LNCAP (cell line): ENCODE measurements around the gene SERPINE2.

Experiments used
- TF ChIP-seq, protein P1 (sequence below): fragments of 450-650 bp; IDR thresholded peaks from 2 replicates; pipeline ENCODE4 v1.5.1; 2017; ENCODE audit warnings: mild to moderate bottlenecking

The SERPINE2 gene

DNA sequence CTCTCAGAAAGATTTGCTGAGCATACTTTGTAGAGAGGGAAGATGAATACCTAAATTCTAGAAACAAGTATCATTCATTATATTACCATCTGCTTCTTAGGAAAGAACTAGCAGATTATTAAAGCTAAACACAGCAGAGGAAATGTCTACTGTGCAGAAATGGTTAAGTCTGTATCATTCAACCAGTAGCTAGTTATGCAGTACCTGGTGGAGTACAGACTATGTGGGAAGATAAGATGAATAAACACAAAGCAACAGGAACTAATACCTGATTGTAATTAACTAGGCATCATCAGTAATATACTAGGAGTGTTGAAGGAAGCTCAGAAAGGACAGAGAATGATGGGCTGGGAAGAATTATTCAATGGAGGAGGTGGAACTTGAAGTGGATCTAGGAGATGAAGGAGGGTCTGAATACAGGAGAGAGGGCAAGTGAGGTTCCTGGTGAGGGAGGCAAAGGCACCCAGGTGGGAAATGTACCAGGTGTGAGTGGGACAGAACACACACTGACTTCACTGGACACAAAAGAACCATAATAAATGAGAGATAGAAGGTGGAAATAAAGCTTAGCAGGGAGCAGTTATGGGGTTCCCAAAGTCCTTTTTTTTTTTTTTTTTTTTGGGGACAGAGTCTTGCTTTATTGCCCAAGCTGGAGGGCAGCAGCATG is 103.5 kb downstream of the SERPINE2 start:
- TF ChIP-seq, protein P1, sequence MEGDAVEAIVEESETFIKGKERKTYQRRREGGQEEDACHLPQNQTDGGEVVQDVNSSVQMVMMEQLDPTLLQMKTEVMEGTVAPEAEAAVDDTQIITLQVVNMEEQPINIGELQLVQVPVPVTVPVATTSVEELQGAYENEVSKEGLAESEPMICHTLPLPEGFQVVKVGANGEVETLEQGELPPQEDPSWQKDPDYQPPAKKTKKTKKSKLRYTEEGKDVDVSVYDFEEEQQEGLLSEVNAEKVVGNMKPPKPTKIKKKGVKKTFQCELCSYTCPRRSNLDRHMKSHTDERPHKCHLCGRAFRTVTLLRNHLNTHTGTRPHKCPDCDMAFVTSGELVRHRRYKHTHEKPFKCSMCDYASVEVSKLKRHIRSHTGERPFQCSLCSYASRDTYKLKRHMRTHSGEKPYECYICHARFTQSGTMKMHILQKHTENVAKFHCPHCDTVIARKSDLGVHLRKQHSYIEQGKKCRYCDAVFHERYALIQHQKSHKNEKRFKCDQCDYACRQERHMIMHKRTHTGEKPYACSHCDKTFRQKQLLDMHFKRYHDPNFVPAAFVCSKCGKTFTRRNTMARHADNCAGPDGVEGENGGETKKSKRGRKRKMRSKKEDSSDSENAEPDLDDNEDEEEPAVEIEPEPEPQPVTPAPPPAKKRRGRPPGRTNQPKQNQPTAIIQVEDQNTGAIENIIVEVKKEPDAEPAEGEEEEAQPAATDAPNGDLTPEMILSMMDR = no peak

DNA sequence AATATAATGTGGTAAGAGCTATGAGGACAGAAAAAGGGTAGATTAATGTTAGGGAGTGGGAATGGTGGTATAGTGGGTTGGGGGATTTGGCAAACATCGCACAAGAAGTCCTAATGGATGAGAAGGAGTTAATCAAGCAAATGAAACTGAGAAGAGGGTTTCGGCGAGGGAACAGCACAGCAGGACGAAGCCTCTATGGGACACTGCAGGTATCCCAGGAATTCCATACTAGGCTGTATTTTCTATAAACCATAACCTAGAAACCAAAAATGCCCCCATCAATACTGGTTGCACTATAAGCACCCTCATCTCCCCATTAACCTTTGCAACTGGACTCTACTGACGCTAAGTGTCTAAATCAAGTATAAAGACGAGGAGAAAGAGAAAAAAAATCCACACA is 104.2 kb downstream of the SERPINE2 start:
- TF ChIP-seq, protein P1 = no peak

DNA sequence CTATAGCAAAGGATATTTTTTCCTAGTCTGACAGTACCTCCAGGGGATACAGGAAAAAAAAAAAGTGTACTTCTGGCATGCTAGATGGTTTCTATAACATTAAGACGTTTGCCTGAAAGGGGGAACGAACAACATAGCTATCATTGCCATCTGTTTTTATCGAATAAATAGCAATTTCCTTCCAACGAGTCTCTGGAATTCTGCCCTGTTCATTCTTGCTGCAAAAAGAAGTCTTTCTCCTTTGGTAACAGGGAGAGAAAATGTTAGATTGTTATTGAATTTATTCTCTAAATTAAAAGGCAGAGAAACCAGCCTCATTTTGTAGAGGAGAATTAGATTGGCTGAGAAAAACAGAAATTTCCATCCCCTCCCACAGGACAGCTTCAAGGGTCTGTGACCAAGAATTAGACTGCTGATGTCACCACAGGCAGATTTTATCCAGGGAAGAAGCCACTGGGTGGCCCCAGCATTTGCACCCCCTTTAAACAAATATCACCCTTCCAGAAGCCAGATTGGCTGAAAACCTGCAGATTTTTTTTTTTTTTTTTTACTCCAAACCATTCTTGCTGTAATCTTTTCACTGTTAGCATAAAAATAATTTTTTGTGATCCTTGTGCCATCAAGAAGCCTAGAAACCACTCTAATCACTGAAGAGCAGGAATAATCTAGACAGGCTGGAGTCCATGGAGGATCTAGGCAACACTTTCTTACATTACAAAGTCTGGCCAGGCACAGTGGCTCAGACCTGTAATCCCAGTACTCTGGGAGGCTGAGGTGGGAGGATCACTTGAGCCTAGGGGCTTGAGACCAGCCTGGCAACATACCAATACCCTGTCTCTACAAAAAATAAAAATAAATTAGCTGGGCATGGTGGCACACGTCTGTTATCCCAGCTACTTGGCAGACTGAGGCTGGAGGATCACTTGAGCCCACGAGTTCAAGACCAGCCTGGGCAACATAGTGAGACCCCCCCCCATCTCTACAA is 106.0 kb downstream of the SERPINE2 start:
- TF ChIP-seq, protein P1 = no peak

DNA sequence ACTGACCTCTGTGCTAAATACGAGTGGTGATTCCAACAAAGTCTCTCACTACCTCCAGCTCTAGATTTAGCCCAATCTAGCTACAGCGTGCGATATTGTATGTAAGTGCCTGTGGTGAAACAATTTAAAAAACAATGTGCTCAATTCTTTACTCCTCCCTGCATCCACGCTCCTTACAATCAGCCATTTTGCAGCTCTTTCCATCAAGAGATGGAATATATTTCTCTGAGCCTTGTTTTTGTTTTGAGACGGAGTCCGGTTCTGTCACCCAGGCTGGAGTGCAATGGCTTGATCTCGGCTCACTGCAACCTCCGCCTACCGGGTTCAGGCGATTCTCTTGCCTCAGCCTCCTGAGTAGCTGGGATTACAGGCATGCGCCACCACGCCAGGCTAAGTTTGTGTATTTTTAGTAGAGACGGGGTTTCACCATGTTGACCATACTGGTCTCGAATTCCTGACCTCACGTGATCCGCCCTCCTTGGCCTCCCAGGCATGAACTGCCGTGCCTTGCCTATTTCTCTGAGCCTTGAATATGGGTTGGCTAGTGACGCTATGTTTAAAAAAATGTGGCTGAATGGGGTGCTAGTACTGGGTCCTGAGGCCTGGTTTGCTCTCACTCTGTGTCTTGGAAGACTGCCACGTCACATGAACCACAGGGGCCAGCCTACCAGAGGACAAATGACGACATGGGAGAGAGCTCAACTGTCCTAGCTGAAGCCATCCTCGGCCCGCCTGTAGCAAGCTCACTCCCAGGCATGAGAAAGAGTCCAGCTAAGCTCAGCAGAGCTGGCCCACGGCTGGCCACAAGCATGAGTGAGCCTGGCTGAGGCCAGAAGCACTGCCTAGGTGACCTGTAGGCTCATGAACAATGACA is 108.7 kb downstream of the SERPINE2 start:
- TF ChIP-seq, protein P1 = no peak

DNA sequence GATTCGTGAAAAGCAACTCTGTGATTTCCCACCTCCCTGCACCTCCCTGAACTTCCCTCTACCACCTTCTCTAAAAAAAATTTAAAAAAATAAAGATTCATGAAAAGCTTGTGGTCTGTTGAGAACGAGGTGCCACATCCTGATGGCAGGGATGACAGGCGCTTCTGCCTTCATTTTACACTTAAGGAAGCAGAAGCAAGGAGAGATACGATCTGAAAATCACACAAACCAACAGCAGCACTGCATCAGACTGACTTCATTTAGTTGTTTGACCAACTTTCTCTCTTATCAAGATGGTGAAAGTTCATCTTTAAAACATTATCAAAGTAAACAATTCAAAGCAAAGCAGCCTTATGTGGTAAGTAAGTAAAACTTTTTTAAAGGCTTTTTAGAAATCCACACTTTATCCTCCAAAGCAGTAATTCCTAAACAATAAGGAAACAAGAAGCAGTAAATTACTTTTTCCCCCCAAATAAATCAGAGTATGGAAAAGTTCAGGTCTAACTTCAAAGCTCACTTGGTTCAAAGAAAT is 109.4 kb downstream of the SERPINE2 start:
- TF ChIP-seq, protein P1 = no peak

DNA sequence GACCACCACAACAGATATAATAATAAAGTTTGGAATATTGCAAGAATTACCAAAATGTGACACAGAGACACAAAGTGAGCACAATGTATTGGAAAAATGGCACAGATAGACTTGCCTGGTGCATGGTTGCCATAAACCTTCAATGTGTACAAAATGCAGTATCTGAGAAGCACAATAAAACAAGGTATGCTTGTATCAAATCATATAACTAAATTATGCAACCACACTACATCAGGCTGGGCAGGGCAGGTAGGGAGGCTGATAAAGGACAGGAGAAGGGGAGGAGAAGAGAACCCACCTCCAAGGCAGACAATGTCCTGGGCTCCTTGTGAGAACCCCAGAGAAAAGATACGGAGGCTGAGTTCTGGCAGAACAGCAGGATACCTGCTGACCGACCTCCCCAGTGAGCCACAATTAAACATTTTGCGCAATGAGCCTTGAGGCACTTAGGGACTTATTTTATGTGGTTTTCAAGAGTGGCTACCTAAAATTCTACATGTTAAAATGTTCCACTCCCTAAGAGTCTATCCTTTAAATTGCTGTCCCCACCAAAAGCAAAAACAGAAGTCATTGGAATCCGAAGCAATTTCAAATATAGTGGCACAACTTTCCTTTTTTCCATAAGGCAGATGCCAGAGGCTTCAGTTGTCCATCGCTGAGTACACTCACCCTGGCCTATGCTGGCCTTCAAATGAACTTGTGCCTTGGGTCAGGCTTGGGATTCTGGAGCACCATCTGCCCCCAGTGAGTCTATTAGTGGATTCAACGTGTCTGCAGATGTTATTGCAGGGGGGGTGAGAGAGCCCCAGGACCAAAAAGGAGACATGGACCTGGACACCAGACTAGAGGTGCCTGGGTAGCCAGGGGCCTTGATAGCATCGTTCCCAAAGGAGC is 110.7 kb downstream of the SERPINE2 start:
- TF ChIP-seq, protein P1 = no peak
